Measurements from ENCODE around the gene TANC1. TPM values are rescaled to one million over a fixed set of nuclear protein-coding genes. Genes with fewer than 3 reads are reported as not detected.

The TANC1 gene
- polyA plus RNA-seq, 2 of the 4 experiments (the other 2 are of a cell fraction), result 9.2 to 21.2 TPM

DNA sequence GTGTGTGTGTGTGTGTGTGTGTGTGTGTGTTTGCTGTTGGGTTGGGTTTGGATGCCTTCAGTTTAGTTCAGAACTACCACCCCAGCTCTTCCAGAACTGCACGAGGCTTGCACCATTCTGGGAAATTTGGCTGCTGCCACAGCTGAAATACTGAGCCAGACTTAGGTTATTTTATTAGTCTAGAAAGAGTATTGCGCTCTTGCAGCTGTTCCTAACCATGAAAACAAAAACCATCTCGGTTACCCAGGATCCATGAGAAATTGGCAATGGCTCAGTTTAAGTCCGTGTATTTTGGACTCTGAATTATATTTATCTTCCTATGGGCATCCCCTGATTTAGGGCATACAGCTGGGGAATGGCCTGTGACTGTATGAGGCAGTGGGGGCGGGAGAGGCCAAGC is 83.2 kb downstream of the TANC1 start:
- Histone ChIP-seq H3K4me2 (no peak overlapping the region), H3K27ac (no peak overlapping the region), H3K9me3 (no peaks in the 10 kb centered on the region), H3K4me1 (peaks cover 18% of the 10 kb centered on the region; the same call in 2 of the 3 replicates), H3K4me3 (no peak overlapping the region)
- TF ChIP-seq, protein P1, sequence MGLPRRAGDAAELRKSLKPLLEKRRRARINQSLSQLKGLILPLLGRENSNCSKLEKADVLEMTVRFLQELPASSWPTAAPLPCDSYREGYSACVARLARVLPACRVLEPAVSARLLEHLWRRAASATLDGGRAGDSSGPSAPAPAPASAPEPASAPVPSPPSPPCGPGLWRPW (IDR thresholded peaks at IDR 0.05), result no peak
- TF ChIP-seq CHD4 (IDR thresholded peaks at IDR 0.05; ENCODE audit: borderline replicate concordance) (no peak), FOSL2 (IDR thresholded peaks at IDR 0.05) (no peak), FOSL2 (CRISPR knock-in tag; IDR thresholded peaks at IDR 0.05) (no peak), TFCP2L1 (CRISPR knock-in tag; IDR thresholded peaks at IDR 0.05) (no peak), PHF8 (IDR thresholded peaks at IDR 0.05; ENCODE audit: borderline replicate concordance, low read depth) (no peak), RCOR1 (IDR thresholded peaks at IDR 0.05; ENCODE audit: low read depth, low read length) (no peak), BHLHE40 (IDR thresholded peaks at IDR 0.05; ENCODE audit: low read depth, low read length) (no peak), ESRRA (IDR thresholded peaks at IDR 0.05; ENCODE audit: borderline replicate concordance, low read length) (no peak), FOSB (CRISPR knock-in tag; IDR thresholded peaks at IDR 0.05) (no peak), CBX8 (IDR thresholded peaks at IDR 0.05) (no peak), KDM5A (IDR thresholded peaks at IDR 0.05) (no peak), RARB (CRISPR knock-in tag; IDR thresholded peaks at IDR 0.05) (no peak), ZSCAN20 (CRISPR knock-in tag; IDR thresholded peaks at IDR 0.05) (no peak), MAFK (IDR thresholded peaks at IDR 0.05; ENCODE audit: partially characterized antibody) (no peak), ZNF302 (CRISPR knock-in tag; IDR thresholded peaks at IDR 0.05) (no peak), ZFP36 (IDR thresholded peaks at IDR 0.05; ENCODE audit: borderline replicate concordance, partially characterized antibody) (no peak)
- TF ChIP-seq, protein P2, sequence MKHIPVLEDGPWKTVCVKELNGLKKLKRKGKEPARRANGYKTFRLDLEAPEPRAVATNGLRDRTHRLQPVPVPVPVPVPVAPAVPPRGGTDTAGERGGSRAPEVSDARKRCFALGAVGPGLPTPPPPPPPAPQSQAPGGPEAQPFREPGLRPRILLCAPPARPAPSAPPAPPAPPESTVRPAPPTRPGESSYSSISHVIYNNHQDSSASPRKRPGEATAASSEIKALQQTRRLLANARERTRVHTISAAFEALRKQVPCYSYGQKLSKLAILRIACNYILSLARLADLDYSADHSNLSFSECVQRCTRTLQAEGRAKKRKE (CRISPR knock-in tag; IDR thresholded peaks at IDR 0.05; ENCODE audit: low read depth), result no peak
- TF ChIP-seq, protein P3, sequence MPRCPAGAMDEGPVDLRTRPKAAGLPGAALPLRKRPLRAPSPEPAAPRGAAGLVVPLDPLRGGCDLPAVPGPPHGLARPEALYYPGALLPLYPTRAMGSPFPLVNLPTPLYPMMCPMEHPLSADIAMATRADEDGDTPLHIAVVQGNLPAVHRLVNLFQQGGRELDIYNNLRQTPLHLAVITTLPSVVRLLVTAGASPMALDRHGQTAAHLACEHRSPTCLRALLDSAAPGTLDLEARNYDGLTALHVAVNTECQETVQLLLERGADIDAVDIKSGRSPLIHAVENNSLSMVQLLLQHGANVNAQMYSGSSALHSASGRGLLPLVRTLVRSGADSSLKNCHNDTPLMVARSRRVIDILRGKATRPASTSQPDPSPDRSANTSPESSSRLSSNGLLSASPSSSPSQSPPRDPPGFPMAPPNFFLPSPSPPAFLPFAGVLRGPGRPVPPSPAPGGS (IDR thresholded peaks at IDR 0.05), result no peak
- TF ChIP-seq, protein P4, sequence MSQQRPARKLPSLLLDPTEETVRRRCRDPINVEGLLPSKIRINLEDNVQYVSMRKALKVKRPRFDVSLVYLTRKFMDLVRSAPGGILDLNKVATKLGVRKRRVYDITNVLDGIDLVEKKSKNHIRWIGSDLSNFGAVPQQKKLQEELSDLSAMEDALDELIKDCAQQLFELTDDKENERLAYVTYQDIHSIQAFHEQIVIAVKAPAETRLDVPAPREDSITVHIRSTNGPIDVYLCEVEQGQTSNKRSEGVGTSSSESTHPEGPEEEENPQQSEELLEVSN (IDR thresholded peaks at IDR 0.05; ENCODE audit: borderline replicate concordance, low read depth), result no peak
- TF ChIP-seq, protein P5, sequence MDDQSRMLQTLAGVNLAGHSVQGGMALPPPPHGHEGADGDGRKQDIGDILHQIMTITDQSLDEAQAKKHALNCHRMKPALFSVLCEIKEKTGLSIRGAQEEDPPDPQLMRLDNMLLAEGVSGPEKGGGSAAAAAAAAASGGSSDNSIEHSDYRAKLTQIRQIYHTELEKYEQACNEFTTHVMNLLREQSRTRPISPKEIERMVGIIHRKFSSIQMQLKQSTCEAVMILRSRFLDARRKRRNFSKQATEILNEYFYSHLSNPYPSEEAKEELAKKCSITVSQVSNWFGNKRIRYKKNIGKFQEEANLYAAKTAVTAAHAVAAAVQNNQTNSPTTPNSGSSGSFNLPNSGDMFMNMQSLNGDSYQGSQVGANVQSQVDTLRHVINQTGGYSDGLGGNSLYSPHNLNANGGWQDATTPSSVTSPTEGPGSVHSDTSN (IDR thresholded peaks at IDR 0.05), result no peak
- CTCF ChIA-PET, result interaction anchor here (0.7 to 1.7 kb wide), 3 partner anchors 16 to 67 kb away, joined by 3 to 8 read pairs (median 5); no protein-coding TSS in a partner anchor
- WGBS (ENCODE audit: missing lambda C conversion rate), result 83% methylated on average over 5 of the region's 5 CpGs
- ATAC-seq (no peak), FAIRE-seq (no peak), DNase-seq (ENCODE audit: low read depth in 1 of 2, low spot score in 1 of 2) (no peak)
- POLR2A ChIA-PET, result no interaction called here

DNA sequence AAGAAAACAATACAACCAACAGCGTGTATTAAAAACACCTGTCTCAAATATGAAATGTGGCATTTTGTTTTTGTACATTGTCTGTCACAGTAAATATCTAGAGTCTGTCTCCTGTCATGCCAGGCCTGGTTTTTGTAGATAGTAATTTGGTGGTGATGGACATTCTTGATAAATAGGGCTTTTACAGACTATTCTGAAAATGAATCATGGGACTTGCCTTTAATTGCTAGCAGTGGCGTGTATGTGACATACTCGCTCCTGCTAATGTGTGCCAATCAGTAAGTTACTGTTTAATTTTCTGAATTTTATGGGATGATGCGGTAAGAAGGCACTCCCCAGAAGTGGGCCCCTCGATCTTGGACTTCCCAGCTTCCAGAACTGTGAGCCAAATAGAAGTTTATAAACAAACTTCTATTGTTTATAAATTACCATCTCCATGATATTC is 83.7 kb downstream of the TANC1 start:
- POLR2A ChIA-PET, result no interaction called here
- H3K27ac ChIP-seq, result no peak overlapping the region
- WGBS (ENCODE audit: missing lambda C conversion rate), result 83% methylated on average over 5 of the region's 5 CpGs
- no peak for DNase-seq (ENCODE audit: low read depth in 1 of 2, low spot score in 1 of 2)
- H3K4me2 ChIP-seq, result no peak overlapping the region
- H3K4me1 ChIP-seq, result peaks cover 14% of the 10 kb centered on the region; the same call in 2 of the 3 replicates
- no peak for TF ChIP-seq KDM1A (IDR thresholded peaks at IDR 0.05; ENCODE audit: low read depth)
- TF ChIP-seq NR3C1 (IDR thresholded peaks at IDR 0.05), result no peak
- no peak for TF ChIP-seq NFE2L2 (conservative IDR thresholded peaks at IDR 0.05; ENCODE audit: low read length)
- TF ChIP-seq RAD21 (conservative IDR thresholded peaks at IDR 0.05 in 1 of 2, IDR thresholded peaks at IDR 0.05 in 1 of 2), result no peak
- no peak for TF ChIP-seq FOXS1 (CRISPR knock-in tag; IDR thresholded peaks at IDR 0.05)
- no peak for TF ChIP-seq GATA3 (IDR thresholded peaks at IDR 0.05; ENCODE audit: borderline replicate concordance)
- TF ChIP-seq KDM5A (IDR thresholded peaks at IDR 0.05), result no peak
- TF ChIP-seq, protein P6, sequence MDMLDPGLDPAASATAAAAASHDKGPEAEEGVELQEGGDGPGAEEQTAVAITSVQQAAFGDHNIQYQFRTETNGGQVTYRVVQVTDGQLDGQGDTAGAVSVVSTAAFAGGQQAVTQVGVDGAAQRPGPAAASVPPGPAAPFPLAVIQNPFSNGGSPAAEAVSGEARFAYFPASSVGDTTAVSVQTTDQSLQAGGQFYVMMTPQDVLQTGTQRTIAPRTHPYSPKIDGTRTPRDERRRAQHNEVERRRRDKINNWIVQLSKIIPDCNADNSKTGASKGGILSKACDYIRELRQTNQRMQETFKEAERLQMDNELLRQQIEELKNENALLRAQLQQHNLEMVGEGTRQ (IDR thresholded peaks at IDR 0.05), result no peak
- no peak for TF ChIP-seq SREBF2 (IDR thresholded peaks at IDR 0.05)
- H3K4me3 ChIP-seq, result no peak overlapping the region
- ATAC-seq, result no peak
- CTCF ChIA-PET, result interaction anchor here (0.7 to 1.5 kb wide), 2 partner anchors 16 to 18 kb away, joined by 3 to 8 read pairs; no protein-coding TSS in a partner anchor
- FAIRE-seq, result no peak
- no peaks in the 10 kb centered on the region for H3K9me3 ChIP-seq

Measured in A549 (cell line).